ENCODE results near the gene TMED8. TPM values are rescaled to one million over a fixed set of nuclear protein-coding genes. Genes with fewer than 3 reads are reported as not detected.

TMED8 gene
- total and polyA plus RNA-seq, 4 donors: 2.5 to 9.4 (median 6.0) TPM

DNA sequence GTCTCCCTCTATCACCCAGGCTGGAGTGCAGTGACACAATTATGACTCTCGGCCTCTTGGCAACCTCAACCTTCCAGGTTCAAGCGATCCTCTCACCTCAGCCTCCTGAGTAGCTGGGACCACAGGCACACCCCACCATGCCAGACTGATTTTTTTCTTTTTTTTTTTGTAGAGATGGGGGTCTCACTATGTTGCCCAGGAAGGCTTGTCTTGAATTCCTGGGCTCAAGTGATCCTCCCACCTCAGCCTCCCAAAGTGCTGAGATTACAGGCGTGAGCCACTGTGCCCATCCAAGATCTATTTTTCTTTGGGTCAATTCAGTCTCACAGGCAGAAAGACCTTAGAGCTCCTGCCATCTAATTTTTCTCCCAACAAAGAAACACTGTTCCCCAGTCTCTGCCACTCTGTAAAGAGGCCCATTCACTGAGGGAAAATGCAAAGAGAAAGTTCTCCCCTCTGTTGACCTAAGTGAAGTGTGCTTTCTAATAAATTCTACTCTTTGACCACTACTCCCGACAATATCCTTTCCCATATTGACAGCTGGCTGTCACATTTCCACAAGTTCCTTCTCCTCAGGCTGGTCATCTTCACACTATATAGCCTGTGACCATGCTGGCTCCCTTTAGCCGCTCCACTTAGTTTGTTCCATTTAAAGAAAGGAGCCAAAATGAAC lies 23.3 kb downstream of the TMED8 start:
- Histone ChIP-seq H3K27me3 (ENCODE audit: control insufficient read depth in 1 of 2, insufficient read depth in 2 of 2, low read length in 1 of 2) (no peaks in the 10 kb centered on the region), H3K9me3 (ENCODE audit: control insufficient read depth, low read length) (no peaks in the 10 kb centered on the region), H3K27ac (ENCODE audit: low read depth in 1 of 2, low read length in 2 of 2) (no peak overlapping the region), H3K4me1 (ENCODE audit: control insufficient read depth in 1 of 2, insufficient read depth in 2 of 2, low read length in 2 of 2) (no peaks in the 10 kb centered on the region), H3K4me3 (ENCODE audit: low read length in 2 of 2) (no peak overlapping the region), H3K36me3 (ENCODE audit: control insufficient read depth in 1 of 2, insufficient read depth in 2 of 2, low read length in 1 of 2) (no peaks in the 10 kb centered on the region)
- intact Hi-C loops (cut with DNase I): no loop called here
- DNase-seq (no peak), ATAC-seq (ENCODE audit: low FRiP score) (no peak)
- 88 to 89% methylated on average over 5 of the region's 5 CpGs for WGBS, 2 donors

- Histone ChIP-seq H3K27ac (ENCODE audit: low read depth in 1 of 2, low read length in 2 of 2) (no peak overlapping the region), H3K4me1 (ENCODE audit: control insufficient read depth in 1 of 2, insufficient read depth in 2 of 2, low read length in 2 of 2) (no peaks in the 10 kb centered on the region), H3K36me3 (ENCODE audit: control insufficient read depth in 1 of 2, insufficient read depth in 2 of 2, low read length in 1 of 2) (peaks cover 0 to 4% of the 10 kb centered on the region in 2 donors), H3K9me3 (ENCODE audit: control insufficient read depth, low read length) (no peaks in the 10 kb centered on the region), H3K4me3 (ENCODE audit: low read length in 2 of 2) (no peak overlapping the region), H3K27me3 (ENCODE audit: control insufficient read depth in 1 of 2, insufficient read depth in 2 of 2, low read length in 1 of 2) (no peaks in the 10 kb centered on the region)
- ATAC-seq (ENCODE audit: low FRiP score) (no peak), DNase-seq (no peak)
- WGBS, 2 donors: 62 to 75% methylated on average over 3 of the region's 3 CpGs
- intact Hi-C loops (cut with DNase I): no loop called here
Measured at GRCh38 chr14:77347751-77348150, 29.1 kb downstream of the TMED8 start.

- Histone ChIP-seq H3K27ac (ENCODE audit: low read depth in 1 of 2, low read length in 2 of 2) (no peak overlapping the region), H3K27me3 (ENCODE audit: control insufficient read depth in 1 of 2, insufficient read depth in 2 of 2, low read length in 1 of 2) (no peaks in the 10 kb centered on the region), H3K4me3 (ENCODE audit: low read length in 2 of 2) (no peak overlapping the region), H3K4me1 (ENCODE audit: control insufficient read depth in 1 of 2, insufficient read depth in 2 of 2, low read length in 2 of 2) (no peaks in the 10 kb centered on the region), H3K9me3 (ENCODE audit: control insufficient read depth, low read length) (no peaks in the 10 kb centered on the region), H3K36me3 (ENCODE audit: control insufficient read depth in 1 of 2, insufficient read depth in 2 of 2, low read length in 1 of 2) (peaks cover 0 to 4% of the 10 kb centered on the region in 2 donors)
- 79 to 82% methylated on average over 2 of the region's 2 CpGs for WGBS, 2 donors
- no peak for DNase-seq
- ATAC-seq (ENCODE audit: low FRiP score): no peak
- intact Hi-C loops (cut with DNase I): no loop called here
Measured at GRCh38 chr14:77346495-77346894, 30.4 kb downstream of the TMED8 start.

- ATAC-seq (ENCODE audit: low FRiP score): no peak
- no peak overlapping the region for H3K4me3 ChIP-seq (ENCODE audit: low read length in 2 of 2)
- H3K4me1 ChIP-seq (ENCODE audit: control insufficient read depth in 1 of 2, insufficient read depth in 2 of 2, low read length in 2 of 2): no peaks in the 10 kb centered on the region
- no peaks in the 10 kb centered on the region for H3K27me3 ChIP-seq (ENCODE audit: control insufficient read depth in 1 of 2, insufficient read depth in 2 of 2, low read length in 1 of 2)
- intact Hi-C loops (cut with DNase I): no loop called here
- DNase-seq: no peak
- H3K27ac ChIP-seq (ENCODE audit: low read depth in 1 of 2, low read length in 2 of 2): no peak overlapping the region
- WGBS, 2 donors: 69 to 79% methylated on average over 3 of the region's 3 CpGs
- peaks cover 0 to 7% of the 10 kb centered on the region in 2 donors for H3K36me3 ChIP-seq (ENCODE audit: control insufficient read depth in 1 of 2, insufficient read depth in 2 of 2, low read length in 1 of 2)
- no peaks in the 10 kb centered on the region for H3K9me3 ChIP-seq (ENCODE audit: control insufficient read depth, low read length)
Measured at GRCh38 chr14:77344377-77344996, 32.4 kb downstream of the TMED8 start.

- Histone ChIP-seq H3K27me3 (ENCODE audit: control insufficient read depth in 1 of 2, insufficient read depth in 2 of 2, low read length in 1 of 2) (no peaks in the 10 kb centered on the region), H3K27ac (ENCODE audit: low read depth in 1 of 2, low read length in 2 of 2) (no peak overlapping the region), H3K4me3 (ENCODE audit: low read length in 2 of 2) (no peak overlapping the region), H3K36me3 (ENCODE audit: control insufficient read depth in 1 of 2, insufficient read depth in 2 of 2, low read length in 1 of 2) (peaks cover 0 to 7% of the 10 kb centered on the region in 2 donors), H3K9me3 (ENCODE audit: control insufficient read depth, low read length) (no peaks in the 10 kb centered on the region), H3K4me1 (ENCODE audit: control insufficient read depth in 1 of 2, insufficient read depth in 2 of 2, low read length in 2 of 2) (no peaks in the 10 kb centered on the region)
- intact Hi-C loops (cut with DNase I): no loop called here
- ATAC-seq (ENCODE audit: low FRiP score) (no peak), DNase-seq (no peak)
- WGBS, 2 donors: 74 to 81% methylated on average over 2 of the region's 2 CpGs
Measured at GRCh38 chr14:77343662-77344061, 33.2 kb downstream of the TMED8 start.

- intact Hi-C loops (cut with DNase I): no loop called here
- Histone ChIP-seq H3K4me1 (ENCODE audit: control insufficient read depth in 1 of 2, insufficient read depth in 2 of 2, low read length in 2 of 2) (no peaks in the 10 kb centered on the region), H3K9me3 (ENCODE audit: control insufficient read depth, low read length) (no peaks in the 10 kb centered on the region), H3K27me3 (ENCODE audit: control insufficient read depth in 1 of 2, insufficient read depth in 2 of 2, low read length in 1 of 2) (no peaks in the 10 kb centered on the region), H3K36me3 (ENCODE audit: control insufficient read depth in 1 of 2, insufficient read depth in 2 of 2, low read length in 1 of 2) (peaks cover 0 to 7% of the 10 kb centered on the region in 2 donors), H3K27ac (ENCODE audit: low read depth in 1 of 2, low read length in 2 of 2) (no peak overlapping the region), H3K4me3 (ENCODE audit: low read length in 2 of 2) (no peak overlapping the region)
- no peak for DNase-seq
- 89 to 90% methylated on average over 10 of the region's 10 CpGs for WGBS, 2 donors
- no peak for ATAC-seq (ENCODE audit: low FRiP score)
Measured at GRCh38 chr14:77342726-77343397, 34.0 kb downstream of the TMED8 start.

DNA sequence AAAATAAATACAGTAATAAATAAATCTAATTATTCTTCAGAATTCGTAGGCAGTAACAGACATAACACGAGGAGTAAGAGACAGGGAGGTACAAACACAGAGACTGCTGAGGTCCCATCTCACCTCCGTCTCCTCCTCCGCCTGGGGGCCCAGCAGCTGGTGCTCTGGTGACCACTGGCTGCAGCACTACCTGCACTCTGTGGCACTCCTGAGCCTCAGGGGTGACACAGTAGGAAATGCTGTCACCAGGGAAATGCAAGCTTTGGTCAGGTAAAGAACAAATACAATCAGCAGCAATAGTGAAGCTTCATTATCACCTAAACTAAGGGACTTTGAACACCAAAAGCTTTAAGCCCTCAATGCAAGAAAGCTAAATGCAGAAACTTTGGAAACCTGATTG lies 36.5 kb downstream of the TMED8 start:
- no peaks in the 10 kb centered on the region for H3K4me1 ChIP-seq (ENCODE audit: control insufficient read depth in 1 of 2, insufficient read depth in 2 of 2, low read length in 2 of 2)
- peaks cover 0 to 6% of the 10 kb centered on the region in 2 donors for H3K36me3 ChIP-seq (ENCODE audit: control insufficient read depth in 1 of 2, insufficient read depth in 2 of 2, low read length in 1 of 2)
- ATAC-seq (ENCODE audit: low FRiP score): no peak
- H3K9me3 ChIP-seq (ENCODE audit: control insufficient read depth, low read length): no peaks in the 10 kb centered on the region
- no peaks in the 10 kb centered on the region for H3K27me3 ChIP-seq (ENCODE audit: control insufficient read depth in 1 of 2, insufficient read depth in 2 of 2, low read length in 1 of 2)
- WGBS, 2 donors: 87 to 88% methylated on average over 4 of the region's 4 CpGs
- intact Hi-C loops (cut with DNase I): no loop called here
- H3K4me3 ChIP-seq (ENCODE audit: low read length in 2 of 2): no peak overlapping the region
- no peak overlapping the region for H3K27ac ChIP-seq (ENCODE audit: low read depth in 1 of 2, low read length in 2 of 2)
- DNase-seq: no peak

- WGBS, 2 donors: 96 to 100% methylated on average over 1 of the region's 1 CpG
- intact Hi-C loops (cut with DNase I): no loop called here
Measured at GRCh38 chr14:77339407-77339806, 37.5 kb downstream of the TMED8 start.

GRCh38 chr14:77338302-77338701 lies 38.6 kb downstream of the TMED8 start:
- no peak for ATAC-seq (ENCODE audit: low FRiP score)
- 50 to 62% methylated on average over 2 of the region's 2 CpGs for WGBS, 2 donors

More at GRCh38 chr14:77339407-77339806, 37.5 kb downstream of the TMED8 start:
- Histone ChIP-seq H3K4me1 (ENCODE audit: control insufficient read depth in 1 of 2, insufficient read depth in 2 of 2, low read length in 2 of 2) (no peaks in the 10 kb centered on the region), H3K4me3 (ENCODE audit: low read length in 2 of 2) (no peak overlapping the region), H3K27ac (ENCODE audit: low read depth in 1 of 2, low read length in 2 of 2) (no peak overlapping the region), H3K9me3 (ENCODE audit: control insufficient read depth, low read length) (no peaks in the 10 kb centered on the region), H3K36me3 (ENCODE audit: control insufficient read depth in 1 of 2, insufficient read depth in 2 of 2, low read length in 1 of 2) (peaks cover 0 to 6% of the 10 kb centered on the region in 2 donors), H3K27me3 (ENCODE audit: control insufficient read depth in 1 of 2, insufficient read depth in 2 of 2, low read length in 1 of 2) (no peaks in the 10 kb centered on the region)
- ATAC-seq (ENCODE audit: low FRiP score): no peak
- DNase-seq: no peak

More at GRCh38 chr14:77338302-77338701, 38.6 kb downstream of the TMED8 start:
- intact Hi-C loops (cut with DNase I): no loop called here
- no peaks in the 10 kb centered on the region for H3K4me1 ChIP-seq (ENCODE audit: control insufficient read depth in 1 of 2, insufficient read depth in 2 of 2, low read length in 2 of 2)
- no peak overlapping the region for H3K27ac ChIP-seq (ENCODE audit: low read depth in 1 of 2, low read length in 2 of 2)
- H3K36me3 ChIP-seq (ENCODE audit: control insufficient read depth in 1 of 2, insufficient read depth in 2 of 2, low read length in 1 of 2): peaks cover 0 to 3% of the 10 kb centered on the region in 2 donors
- no peaks in the 10 kb centered on the region for H3K9me3 ChIP-seq (ENCODE audit: control insufficient read depth, low read length)
- H3K4me3 ChIP-seq (ENCODE audit: low read length in 2 of 2): no peak overlapping the region
- H3K27me3 ChIP-seq (ENCODE audit: control insufficient read depth in 1 of 2, insufficient read depth in 2 of 2, low read length in 1 of 2): no peaks in the 10 kb centered on the region
- no peak for DNase-seq
